ENCODE results near the gene FANCL.

DNA sequence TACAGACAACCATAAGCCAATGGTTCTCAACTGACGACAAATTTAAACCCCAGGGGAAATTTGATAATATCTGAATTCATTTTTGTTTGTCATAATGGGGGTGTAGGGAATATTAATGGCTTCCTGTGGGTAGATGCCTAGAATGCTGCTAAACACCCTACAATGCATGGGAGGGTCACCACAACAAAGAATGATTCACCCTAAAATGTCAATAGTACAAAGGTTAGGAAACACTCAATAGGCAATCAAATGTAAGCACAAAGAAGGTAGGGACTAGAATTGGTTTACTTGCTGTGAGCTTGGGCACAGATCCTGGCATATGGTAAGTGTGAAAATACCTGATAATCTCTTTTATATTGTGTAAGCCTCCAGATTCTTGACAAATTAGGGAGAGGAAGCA lies 20.1 kb upstream of the FANCL start:
- TF ChIP-seq ZNF274 (IDR thresholded peaks at IDR 0.05; ENCODE audit: low read depth, low read length) (no peak), YY1 (IDR thresholded peaks at IDR 0.05; ENCODE audit: insufficient read depth, insufficient read length) (no peak), SUZ12 (IDR thresholded peaks at IDR 0.05; ENCODE audit: extremely low read depth, insufficient read depth, insufficient read length) (no peak)
